BLaER1 (cell line): ENCODE results near the gene ITSN1.
"Not testable (repeated sequence)": the region's sequence is repeated elsewhere in the genome, so short reads cannot be mapped to it uniquely, and the experiment has no call there.

ENCODE experiments used
- H3K27ac ChIP-seq: shearing (Covaris generic); formaldehyde crosslinking; 2 replicates; pipeline ENCODE4 v1.8.1; 2022
- H3K27me3 ChIP-seq: shearing (Covaris generic); formaldehyde crosslinking; 2 replicates; pipeline ENCODE4 v1.8.1; 2022
- H3K36me3 ChIP-seq: shearing (Covaris generic); formaldehyde crosslinking; 2 replicates; pipeline ENCODE4 v1.8.1; 2022
- H3K4me1 ChIP-seq: shearing (Covaris generic); formaldehyde crosslinking; 2 replicates; pipeline ENCODE4 v1.8.1; 2022
- H3K4me2 ChIP-seq: shearing (Covaris generic); formaldehyde crosslinking; 2 replicates; pipeline ENCODE4 v1.8.1; 2022
- H3K4me3 ChIP-seq: shearing (Covaris generic); formaldehyde crosslinking; 2 replicates; pipeline ENCODE4 v1.8.1; 2022
- H3K9ac ChIP-seq: shearing (Covaris generic); formaldehyde crosslinking; 2 replicates; pipeline ENCODE4 v1.8.1; 2022
- H3K9me3 ChIP-seq: shearing (Covaris generic); formaldehyde crosslinking; 2 replicates; pipeline ENCODE4 v1.8.1; 2022
- H4K20me1 ChIP-seq: shearing (Covaris generic); formaldehyde crosslinking; 2 replicates; pipeline ENCODE4 v1.8.1; 2022
- Cebpa-rat ChIP-seq: shearing (Covaris generic); IDR thresholded peaks from 2 replicates; pipeline ENCODE4 v1.8.1; 2022

The ITSN1 gene

DNA sequence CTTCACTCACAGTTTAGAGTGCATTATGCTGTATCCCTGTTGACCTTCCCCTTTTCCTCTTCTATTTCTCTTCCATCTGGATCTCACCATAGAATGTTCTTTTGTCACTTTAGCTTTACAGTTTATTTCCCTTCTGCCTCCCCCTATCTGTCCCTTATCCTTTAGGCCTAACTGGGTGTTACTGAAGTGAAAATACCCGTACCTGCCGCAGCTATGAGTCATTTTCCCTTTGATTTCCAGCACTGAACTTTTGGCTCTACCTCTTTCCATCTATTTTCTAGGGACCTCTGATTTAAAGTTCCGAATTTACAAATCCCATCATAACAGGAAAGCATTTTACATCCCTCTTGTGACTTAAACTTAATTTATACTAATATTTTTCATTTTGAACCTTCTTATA lies 19.7 kb downstream of the ITSN1 start:
- Histone ChIP-seq H3K27me3 (no peaks in the 10 kb centered on the region), H4K20me1 (peaks cover 6% of the 10 kb centered on the region; the same call in 1 of the 2 replicates), H3K9me3 (peaks cover 17% of the 10 kb centered on the region), H3K36me3 (no peaks in the 10 kb centered on the region), H3K4me3 (no peak overlapping the region), H3K4me2 (no peak overlapping the region), H3K4me1 (no peaks in the 10 kb centered on the region), H3K27ac (no peak overlapping the region), H3K9ac (no peak overlapping the region)
- TF ChIP-seq Cebpa-rat: no peak

DNA sequence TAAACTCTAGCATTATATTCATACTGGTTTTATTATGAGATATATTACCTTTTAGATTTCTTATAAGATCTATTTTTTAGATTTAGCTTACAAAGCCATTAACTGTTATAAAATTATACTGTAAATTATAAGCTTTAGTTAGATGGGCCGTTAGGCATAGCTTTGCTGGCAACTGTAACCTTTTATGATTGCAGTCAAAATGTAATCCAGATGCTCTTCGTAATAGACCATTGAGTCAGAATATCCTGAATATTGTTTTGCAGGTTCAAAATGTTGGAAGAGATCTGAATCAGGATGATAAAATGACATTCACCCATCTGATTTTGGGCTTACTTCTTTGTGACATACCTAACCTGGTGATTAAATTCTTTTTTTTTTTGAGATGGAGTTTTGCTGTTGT lies 20.9 kb downstream of the ITSN1 start:
- TF ChIP-seq Cebpa-rat: no peak
- Histone ChIP-seq H3K4me1 (no peaks in the 10 kb centered on the region), H3K27me3 (no peaks in the 10 kb centered on the region), H3K9me3 (peaks cover 17% of the 10 kb centered on the region), H3K4me2 (no peak overlapping the region), H4K20me1 (peaks cover 6% of the 10 kb centered on the region; the same call in 1 of the 2 replicates), H3K4me3 (no peak overlapping the region), H3K27ac (no peak overlapping the region), H3K9ac (no peak overlapping the region), H3K36me3 (no peaks in the 10 kb centered on the region)

DNA sequence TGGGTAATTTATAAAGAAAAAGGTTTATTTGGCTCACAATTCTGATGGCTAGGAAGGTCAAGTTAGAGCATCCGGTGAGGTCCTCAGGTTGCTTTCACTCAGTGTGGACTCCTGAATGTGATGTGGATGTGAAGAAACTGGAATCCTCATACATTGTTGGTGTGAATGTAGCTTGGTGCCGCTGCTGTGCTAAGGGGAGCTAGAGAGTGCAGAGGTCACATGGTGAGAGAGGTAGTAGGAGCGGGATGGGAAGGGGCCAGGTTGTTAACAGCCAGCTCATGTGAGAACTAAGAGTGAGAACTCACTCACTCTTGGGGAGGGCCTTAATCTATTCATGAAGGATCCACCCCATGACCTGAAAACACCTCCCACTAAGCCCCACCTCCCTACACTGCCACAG lies 21.8 kb downstream of the ITSN1 start:
- Histone ChIP-seq H3K4me1 (no peaks in the 10 kb centered on the region), H3K36me3 (no peaks in the 10 kb centered on the region), H3K27me3 (no peaks in the 10 kb centered on the region), H3K9ac (no peak overlapping the region), H3K9me3 (peaks cover 17% of the 10 kb centered on the region), H3K4me2 (no peak overlapping the region), H4K20me1 (peaks cover 6% of the 10 kb centered on the region; the same call in 1 of the 2 replicates), H3K4me3 (no peak overlapping the region), H3K27ac (no peak overlapping the region)
- TF ChIP-seq Cebpa-rat: no peak

DNA sequence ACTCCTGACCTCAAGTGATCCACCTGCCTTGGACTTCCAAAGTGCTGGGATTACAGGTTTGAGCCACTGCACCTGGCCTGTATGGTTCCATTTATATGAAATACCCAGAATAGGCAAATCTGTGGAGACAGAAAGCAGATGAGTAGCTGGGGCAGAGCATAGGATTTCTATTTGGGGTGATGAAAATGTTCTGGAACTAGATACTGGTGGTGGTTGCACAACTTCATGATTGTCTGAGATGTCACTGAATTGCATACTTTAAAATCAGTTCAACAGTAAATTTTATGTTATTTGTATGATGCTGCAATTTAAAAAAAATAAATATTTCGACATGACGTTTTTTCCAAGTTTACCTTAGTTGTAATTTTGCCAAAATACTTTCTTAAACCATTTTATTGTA lies 23.9 kb downstream of the ITSN1 start:
- no peaks in the 10 kb centered on the region for H3K4me1 ChIP-seq
- peaks cover 6% of the 10 kb centered on the region; the same call in 1 of the 2 replicates for H4K20me1 ChIP-seq
- no peak overlapping the region for H3K4me2 ChIP-seq
- no peaks in the 10 kb centered on the region for H3K27me3 ChIP-seq
- H3K27ac ChIP-seq: no peak overlapping the region
- H3K36me3 ChIP-seq: no peaks in the 10 kb centered on the region
- no peak for TF ChIP-seq Cebpa-rat
- no peak overlapping the region for H3K4me3 ChIP-seq
- H3K9ac ChIP-seq: no peak overlapping the region
- H3K9me3 ChIP-seq: peaks cover 8% of the 10 kb centered on the region

DNA sequence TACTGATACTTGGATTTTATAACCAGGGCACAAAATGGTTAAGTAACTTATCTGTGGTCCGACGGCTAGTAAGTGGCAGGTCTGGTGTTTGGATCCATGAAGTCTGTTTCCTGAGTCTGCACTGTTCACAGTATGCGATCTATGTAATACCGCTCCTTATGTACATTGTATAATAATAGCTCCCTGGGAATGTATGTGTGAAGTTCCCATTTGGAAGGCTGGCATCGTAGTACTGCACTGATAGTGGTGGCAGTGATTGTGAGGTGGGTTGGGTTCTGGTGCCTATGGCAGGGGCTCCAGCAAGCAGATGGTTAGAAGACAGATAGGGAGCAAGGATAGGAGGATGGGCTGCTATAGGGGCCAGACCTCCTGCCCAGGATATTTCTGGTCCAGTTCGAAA lies 25.3 kb downstream of the ITSN1 start:
- Histone ChIP-seq H3K4me1 (no peaks in the 10 kb centered on the region), H3K4me3 (no peak overlapping the region), H4K20me1 (peaks cover 6% of the 10 kb centered on the region; the same call in 1 of the 2 replicates), H3K9ac (no peak overlapping the region), H3K36me3 (no peaks in the 10 kb centered on the region), H3K9me3 (no peaks in the 10 kb centered on the region), H3K4me2 (no peak overlapping the region), H3K27ac (no peak overlapping the region), H3K27me3 (no peaks in the 10 kb centered on the region)
- TF ChIP-seq Cebpa-rat: no peak

DNA sequence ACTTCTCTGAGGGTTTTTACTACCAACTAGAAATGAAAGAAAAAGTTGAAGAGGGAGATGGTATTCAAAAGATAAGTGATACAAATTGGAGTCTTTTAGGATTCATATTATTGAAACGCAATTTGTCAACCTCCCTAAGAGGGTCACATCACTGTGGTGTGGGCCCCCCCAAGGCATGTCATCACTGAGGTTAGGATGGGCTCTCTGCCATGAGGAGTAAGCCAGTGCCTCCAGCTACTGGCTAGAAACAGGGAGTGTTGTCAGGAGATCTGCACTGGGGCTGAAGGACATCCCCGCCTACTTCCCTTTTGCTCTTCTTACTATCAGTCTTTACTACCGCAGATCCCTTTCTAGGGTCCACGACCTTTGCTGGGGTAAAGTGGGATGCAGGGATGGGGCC lies 25.9 kb downstream of the ITSN1 start:
- Histone ChIP-seq H3K4me2 (no peak overlapping the region), H3K27ac (no peak overlapping the region), H3K4me1 (no peaks in the 10 kb centered on the region), H3K9ac (no peak overlapping the region), H4K20me1 (peaks cover 6% of the 10 kb centered on the region; the same call in 1 of the 2 replicates), H3K9me3 (no peaks in the 10 kb centered on the region), H3K36me3 (no peaks in the 10 kb centered on the region), H3K27me3 (no peaks in the 10 kb centered on the region), H3K4me3 (no peak overlapping the region)
- no peak for TF ChIP-seq Cebpa-rat

DNA sequence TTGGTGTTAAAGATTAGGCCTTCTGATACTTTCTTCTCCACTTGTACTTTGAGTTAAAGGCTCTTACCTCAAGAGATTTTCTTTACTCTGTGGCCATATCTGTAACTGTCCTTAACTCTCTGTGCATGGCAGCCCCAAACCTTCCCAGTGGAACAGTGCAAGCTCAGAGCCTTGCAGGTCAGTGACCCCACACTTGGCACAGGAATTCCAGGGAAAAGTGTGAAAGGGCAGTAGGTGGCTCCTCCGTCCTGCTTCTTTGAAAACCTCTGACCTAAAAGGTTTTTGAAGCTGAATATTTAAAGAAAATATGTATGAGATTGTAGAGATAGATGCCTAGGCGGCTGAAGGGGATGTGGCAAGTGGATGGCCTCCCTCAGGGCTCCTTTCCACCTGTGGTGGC lies 26.3 kb downstream of the ITSN1 start:
- no peaks in the 10 kb centered on the region for H3K27me3 ChIP-seq
- H3K4me2 ChIP-seq: no peak overlapping the region
- H3K36me3 ChIP-seq: no peaks in the 10 kb centered on the region
- no peak for TF ChIP-seq Cebpa-rat
- no peak overlapping the region for H3K9ac ChIP-seq
- H3K4me1 ChIP-seq: no peaks in the 10 kb centered on the region
- peaks cover 6% of the 10 kb centered on the region; the same call in 1 of the 2 replicates for H4K20me1 ChIP-seq
- no peak overlapping the region for H3K4me3 ChIP-seq
- no peaks in the 10 kb centered on the region for H3K9me3 ChIP-seq
- H3K27ac ChIP-seq: no peak overlapping the region

DNA sequence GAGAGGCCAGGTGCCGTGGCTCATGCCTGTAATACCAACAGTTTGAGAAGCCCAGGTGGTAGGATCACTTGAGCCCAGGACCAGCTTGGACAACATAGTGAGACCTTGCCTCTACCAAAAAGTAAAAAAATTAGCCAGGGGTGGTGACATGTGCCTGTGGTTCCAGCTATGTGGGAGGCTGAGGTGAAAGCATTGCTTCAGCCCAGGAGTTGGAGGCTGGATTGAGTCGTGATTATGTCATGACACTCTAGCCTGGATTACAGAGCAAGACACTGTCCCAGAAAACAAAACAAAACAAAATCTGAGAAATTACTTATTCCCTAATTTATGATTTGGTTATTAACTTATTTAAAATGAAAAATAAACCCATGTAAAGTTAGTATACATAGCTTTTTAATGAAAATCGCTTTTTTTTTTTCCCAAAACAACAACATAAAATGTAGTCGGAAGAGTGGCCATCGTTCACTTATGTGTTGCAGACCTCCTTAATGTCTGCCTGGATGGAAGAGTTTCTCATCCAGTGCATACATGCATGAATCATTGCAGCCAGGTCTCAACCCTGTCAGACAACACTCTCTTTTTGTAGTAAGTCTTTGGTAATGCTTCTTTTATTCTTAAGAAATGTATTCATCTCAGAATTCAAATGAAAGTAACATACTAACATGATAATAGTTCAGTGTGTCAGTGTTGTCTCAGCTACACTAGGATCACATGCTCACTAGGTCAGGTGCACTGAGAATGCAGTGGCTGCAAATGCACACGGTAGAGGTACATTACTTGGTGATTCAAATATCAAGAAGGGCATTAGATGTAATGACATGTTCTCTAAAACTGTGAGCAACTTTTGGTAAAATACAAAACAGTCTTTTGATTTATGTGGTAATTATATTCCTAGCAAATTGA lies 28.0 kb downstream of the ITSN1 start:
- Histone ChIP-seq H3K4me3 (no peak overlapping the region), H3K4me2 (no peak overlapping the region), H3K9ac (no peak overlapping the region), H3K9me3 (no peaks in the 10 kb centered on the region), H3K27me3 (no peaks in the 10 kb centered on the region), H3K27ac (no peak overlapping the region), H3K36me3 (no peaks in the 10 kb centered on the region), H3K4me1 (no peaks in the 10 kb centered on the region), H4K20me1 (peaks cover 6% of the 10 kb centered on the region; the same call in 1 of the 2 replicates)
- TF ChIP-seq Cebpa-rat: no peak

DNA sequence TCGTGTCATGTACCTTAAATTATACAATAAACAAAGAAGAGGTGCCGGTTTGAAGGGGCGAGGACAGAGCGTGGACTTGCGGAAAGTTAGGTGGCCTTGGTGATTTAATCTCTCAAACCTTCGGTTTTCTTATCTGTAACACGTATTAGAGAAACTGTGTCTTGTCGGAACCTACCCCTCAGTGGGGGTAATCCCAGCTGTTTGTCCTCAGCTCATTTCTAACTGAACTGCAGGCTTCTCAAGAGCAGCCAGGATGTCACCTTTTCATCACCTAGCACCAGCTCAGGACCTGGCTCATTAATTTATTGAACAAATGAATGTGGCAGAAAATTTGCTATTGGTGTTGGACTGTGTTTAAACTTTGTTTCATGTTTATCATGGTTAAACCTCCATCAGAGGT lies 31.2 kb downstream of the ITSN1 start:
- Histone ChIP-seq H3K27ac (no peak overlapping the region), H3K4me1 (no peaks in the 10 kb centered on the region), H3K36me3 (no peaks in the 10 kb centered on the region), H3K4me2 (no peak overlapping the region), H3K9me3 (no peaks in the 10 kb centered on the region), H3K27me3 (no peaks in the 10 kb centered on the region), H3K9ac (no peak overlapping the region), H3K4me3 (no peak overlapping the region), H4K20me1 (no peaks in the 10 kb centered on the region)
- no peak for TF ChIP-seq Cebpa-rat

DNA sequence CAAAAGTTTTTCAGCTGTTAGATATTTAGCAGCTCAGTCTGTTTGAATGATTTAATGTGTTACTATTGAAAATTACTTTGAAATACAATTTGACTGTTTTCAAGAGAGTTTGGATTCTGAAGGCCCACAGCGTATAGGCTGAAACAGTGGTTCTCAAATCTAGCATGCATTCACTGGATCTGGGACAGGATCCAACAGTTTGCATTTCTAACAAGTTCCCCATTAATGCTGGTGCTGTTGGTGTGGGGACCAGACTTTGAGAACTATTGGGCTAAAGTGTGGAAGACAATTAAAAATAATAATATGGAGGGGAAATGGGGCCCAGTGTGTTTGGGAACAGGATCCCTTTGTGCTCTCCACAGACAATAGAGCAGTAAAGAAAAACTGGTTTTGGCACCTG lies 31.9 kb downstream of the ITSN1 start:
- H3K36me3 ChIP-seq: no peaks in the 10 kb centered on the region
- H4K20me1 ChIP-seq: no peaks in the 10 kb centered on the region
- no peak overlapping the region for H3K27ac ChIP-seq
- no peak overlapping the region for H3K4me3 ChIP-seq
- no peak overlapping the region for H3K9ac ChIP-seq
- no peak for TF ChIP-seq Cebpa-rat
- H3K27me3 ChIP-seq: no peaks in the 10 kb centered on the region
- H3K9me3 ChIP-seq: no peaks in the 10 kb centered on the region
- H3K4me1 ChIP-seq: no peaks in the 10 kb centered on the region
- H3K4me2 ChIP-seq: no peak overlapping the region

DNA sequence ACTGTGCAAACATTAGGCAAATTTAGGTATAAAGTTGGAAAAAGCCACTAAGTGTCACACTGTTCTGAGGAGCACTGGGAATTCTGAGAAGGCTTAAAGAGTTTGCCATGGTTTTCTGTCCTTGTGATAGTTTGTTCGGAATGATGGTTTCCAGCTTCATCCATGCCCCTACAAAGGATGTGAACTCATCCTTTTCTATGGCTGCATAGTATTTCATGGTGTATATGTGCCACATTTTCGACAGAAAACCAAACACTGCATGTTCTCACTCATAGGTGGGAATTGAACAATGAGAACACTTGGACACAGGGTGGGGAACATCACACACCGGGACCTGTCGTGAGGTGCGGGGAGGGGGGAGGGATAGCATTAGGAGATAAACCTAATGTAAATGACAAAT lies 34.4 kb downstream of the ITSN1 start:
- not testable (repeated sequence) for H3K27ac ChIP-seq, H3K4me3 ChIP-seq, H3K4me2 ChIP-seq, H3K4me1 ChIP-seq, H3K9me3 ChIP-seq, H4K20me1 ChIP-seq, H3K36me3 ChIP-seq, H3K9ac ChIP-seq, H3K27me3 ChIP-seq
